GM18505 (cell line): ENCODE results near the gene ATP2A3.

Experiments
- ATAC-seq: cut with Tn5 transposase; IDR thresholded peaks from one replicate; pipeline ENCODE4 v1.9.1; 2021; ENCODE audit not compliant: unreplicated experiment
- POLR2A ChIP-seq: IDR thresholded peaks from 4 replicates; pipeline ENCODE4 v1.6.1; 2011; ENCODE audit warnings: borderline replicate concordance; ENCODE audit not compliant: insufficient read depth, insufficient read length; ENCODE audit errors: extremely low read depth

ATP2A3 gene

DNA sequence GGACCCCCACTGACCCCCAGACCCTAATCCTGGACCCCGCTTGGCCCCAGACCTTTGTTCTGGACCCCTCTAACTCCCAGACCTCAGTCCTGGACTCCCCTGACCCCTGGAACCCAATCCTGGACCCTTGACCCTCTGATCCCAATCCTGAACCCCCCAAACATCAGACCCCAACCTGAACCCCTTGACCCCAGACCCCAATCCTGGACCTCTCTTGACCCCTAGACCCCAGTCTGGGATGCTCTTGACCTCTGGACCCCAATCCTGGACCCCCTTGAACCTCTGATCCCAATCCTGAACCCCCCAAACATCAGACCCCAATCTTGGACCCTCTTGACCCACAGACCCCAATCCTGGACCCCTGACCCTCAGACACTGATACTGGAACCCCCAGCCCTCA, 34.5 kb downstream of the ATP2A3 start:
- no peak for TF ChIP-seq POLR2A
- no peak for ATAC-seq

- no peak for ATAC-seq
- no peak for TF ChIP-seq POLR2A
Measured at GRCh38 chr17:3929181-3929580, 35.1 kb downstream of the ATP2A3 start.

GRCh38 chr17:3928406-3928805, 35.8 kb downstream of the ATP2A3 start:
- no peak for TF ChIP-seq POLR2A
- no peak for ATAC-seq

GRCh38 chr17:3927628-3928340, 36.5 kb downstream of the ATP2A3 start:
- no peak for TF ChIP-seq POLR2A
- ATAC-seq, result no peak

- ATAC-seq, result no peak
- TF ChIP-seq POLR2A, result no peak
Measured at GRCh38 chr17:3926860-3927627, 37.2 kb downstream of the ATP2A3 start.

DNA sequence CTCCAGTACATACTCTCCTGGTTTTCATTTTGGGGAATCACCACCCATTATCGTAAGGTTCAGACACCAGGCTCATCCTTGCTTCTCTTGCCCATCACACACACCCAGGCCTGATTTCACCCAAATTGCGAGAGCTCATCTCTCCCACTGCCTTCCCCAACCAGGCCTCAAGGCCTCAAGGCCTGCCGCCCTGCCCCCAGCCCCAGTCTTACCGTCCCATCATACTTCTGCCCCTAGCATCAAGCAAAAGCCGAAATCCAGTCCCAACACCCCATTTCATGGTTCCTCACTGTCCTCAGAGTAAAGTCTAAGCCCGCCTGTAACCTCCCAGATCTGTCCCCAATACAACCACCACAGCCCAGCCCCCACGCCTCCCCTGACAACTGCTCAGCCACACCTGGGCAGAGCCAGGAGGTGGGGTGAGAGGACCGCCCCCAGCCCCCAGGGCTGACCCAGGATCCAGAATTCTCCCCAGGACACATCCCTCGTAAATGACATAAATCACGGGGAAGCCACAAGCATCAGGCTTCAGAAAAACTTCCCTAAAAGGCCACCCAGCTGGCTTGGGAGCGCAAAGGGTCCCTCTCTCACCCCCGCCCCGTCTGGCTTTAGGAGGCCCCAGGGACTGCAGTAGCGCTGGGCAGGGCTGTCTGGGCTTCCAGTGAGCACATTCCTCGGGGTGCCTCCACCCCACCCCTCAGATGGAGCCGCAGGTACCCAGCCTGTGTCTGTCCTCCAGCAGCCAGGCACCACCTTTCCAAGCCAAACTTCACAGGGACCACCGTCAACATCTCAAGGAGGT, 38.4 kb downstream of the ATP2A3 start:
- ATAC-seq, result no peak
- no peak for TF ChIP-seq POLR2A

DNA sequence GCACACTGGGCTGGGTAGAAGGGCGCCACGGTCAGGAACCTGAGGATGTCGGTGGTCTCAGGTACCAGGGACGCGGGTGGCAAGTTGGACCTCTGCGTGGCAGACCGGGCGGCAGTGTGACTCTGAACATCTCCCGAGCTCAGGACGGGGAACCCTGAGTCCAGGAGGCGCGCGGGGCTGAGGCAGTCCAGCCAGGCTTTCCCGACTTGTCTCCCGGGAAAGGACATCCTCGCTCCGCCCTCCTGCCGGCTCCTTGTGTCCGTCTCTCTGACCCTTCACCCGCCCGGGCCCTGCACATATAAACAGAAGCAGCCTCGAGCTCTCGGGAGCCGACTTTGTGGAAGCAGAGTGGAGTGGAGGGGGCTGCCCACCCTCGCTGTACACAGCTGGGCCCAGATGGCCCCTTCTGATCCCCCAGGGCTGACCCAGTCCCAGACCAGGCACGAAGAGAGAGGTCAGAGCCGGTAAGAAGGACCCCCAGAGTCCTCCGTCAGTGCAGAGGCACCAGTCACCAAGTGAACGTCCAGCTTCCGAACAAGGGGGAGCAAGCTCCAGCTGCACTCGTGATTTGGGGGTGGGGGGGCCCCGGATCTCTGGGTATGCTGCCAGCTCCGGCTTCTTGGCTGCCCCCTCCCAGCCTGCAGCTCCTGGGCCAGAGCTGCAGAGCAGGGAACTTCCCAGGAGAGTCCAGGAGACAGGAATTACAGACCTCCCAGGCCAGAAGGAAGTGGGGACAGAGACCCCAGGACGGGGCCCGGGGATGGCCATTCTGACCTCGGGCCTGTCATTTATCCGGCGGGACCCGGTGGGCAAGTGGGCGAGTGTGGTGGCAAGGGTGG, 39.5 kb downstream of the ATP2A3 start:
- no peak for ATAC-seq
- TF ChIP-seq POLR2A, result no peak

GRCh38 chr17:3923466-3924190, 40.6 kb downstream of the ATP2A3 start:
- TF ChIP-seq POLR2A, result no peak
- no peak for ATAC-seq

- no peak for ATAC-seq
- no peak for TF ChIP-seq POLR2A
Measured at GRCh38 chr17:3922765-3923164, 41.5 kb downstream of the ATP2A3 start.

DNA sequence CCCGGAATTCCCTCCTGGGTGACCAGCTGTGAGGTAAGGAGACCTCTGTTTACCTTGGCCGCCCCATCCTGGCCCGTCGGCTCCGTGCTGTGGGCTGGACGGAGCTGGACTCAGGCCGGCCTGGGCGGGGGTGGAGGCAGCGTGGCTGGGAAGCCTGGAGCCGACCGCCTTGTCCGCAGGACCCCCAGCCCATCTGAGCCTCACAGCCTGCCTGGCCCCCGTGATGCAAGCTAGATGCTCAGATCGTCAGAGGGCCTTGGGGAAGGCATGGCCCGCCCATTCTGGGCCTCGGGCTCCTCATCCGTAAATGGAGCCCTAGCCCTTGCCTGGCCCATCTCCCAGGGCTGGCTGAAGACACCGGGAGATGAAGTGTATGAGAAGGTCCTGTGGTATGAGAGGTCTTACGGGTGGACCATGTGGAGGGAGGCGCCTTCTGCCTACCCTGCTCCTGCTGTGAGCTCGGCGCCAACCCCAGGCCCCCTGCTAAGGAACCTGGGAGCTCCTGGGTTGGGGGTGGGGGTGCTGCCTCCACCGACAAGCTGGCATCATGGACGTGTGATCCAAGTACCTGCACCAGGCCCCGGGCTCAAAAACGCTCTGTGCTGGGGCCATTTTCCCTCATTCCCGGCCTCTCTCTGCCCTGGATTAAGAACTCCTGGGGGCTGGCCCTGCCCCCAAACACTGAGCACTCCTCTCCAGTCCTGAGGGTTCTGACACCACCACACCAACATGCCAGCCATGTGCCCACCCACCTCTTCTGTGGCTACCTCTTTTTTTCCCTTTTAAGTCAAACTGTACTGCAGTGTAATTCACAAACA, 42.5 kb downstream of the ATP2A3 start:
- no peak for ATAC-seq
- no peak for TF ChIP-seq POLR2A

DNA sequence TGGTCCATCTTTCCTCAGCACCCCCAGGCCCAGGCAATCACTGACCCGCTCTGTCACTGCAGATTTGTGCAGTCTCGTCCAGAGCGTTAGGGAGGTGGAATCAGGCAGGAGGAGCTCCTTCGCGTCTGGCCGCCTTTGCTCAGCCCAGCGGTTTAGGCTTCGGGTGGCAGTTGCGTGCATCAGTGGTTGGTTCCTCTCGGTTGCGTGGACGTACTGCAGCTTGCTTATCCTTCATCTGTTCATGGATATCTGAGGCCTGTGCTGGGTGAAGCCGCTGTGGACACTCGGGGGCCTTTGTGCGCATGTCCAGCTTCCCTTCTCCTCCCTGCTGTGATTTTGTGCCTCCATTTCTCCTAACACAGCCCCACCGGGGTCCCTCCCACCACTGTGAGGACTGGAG, 43.2 kb downstream of the ATP2A3 start:
- TF ChIP-seq POLR2A, result no peak
- no peak for ATAC-seq
